ENCODE measurements around the gene ADK. TPM values are rescaled to one million over a fixed set of nuclear protein-coding genes. Genes with fewer than 3 reads are reported as not detected.
A peak's percentile ranks its signal among the peaks of the same experiment; 100 is the strongest.

The ADK gene
- total RNA-seq, 1 donor, result 57.9 TPM

GRCh38 chr10:74610299-74610698, 459.3 kb downstream of the ADK start:
- no peak for TF ChIP-seq CTCF (IDR thresholded peaks at IDR 0.05; ENCODE audit: insufficient read depth, low read depth, low read length)
- no peak overlapping the region for H3K4me3 ChIP-seq (ENCODE audit: low read depth, low read length)
- DNase-seq (ENCODE audit: low read depth), result no peak

GRCh38 chr10:74612195-74612594, 461.2 kb downstream of the ADK start:
- DNase-seq (ENCODE audit: low read depth), result peak; percentile 18
- no peak overlapping the region for H3K4me3 ChIP-seq (ENCODE audit: low read depth, low read length)
- TF ChIP-seq CTCF (IDR thresholded peaks at IDR 0.05; ENCODE audit: insufficient read depth, low read depth, low read length), result no peak

- no peak for TF ChIP-seq CTCF (IDR thresholded peaks at IDR 0.05; ENCODE audit: insufficient read depth, low read depth, low read length)
- no peak overlapping the region for H3K4me3 ChIP-seq (ENCODE audit: low read depth, low read length)
- no peak for DNase-seq (ENCODE audit: low read depth)
Measured at GRCh38 chr10:74620626-74621025, 469.6 kb downstream of the ADK start.

GRCh38 chr10:74623786-74624185, 472.8 kb downstream of the ADK start:
- no peak overlapping the region for H3K4me3 ChIP-seq (ENCODE audit: low read depth, low read length)
- TF ChIP-seq CTCF (IDR thresholded peaks at IDR 0.05; ENCODE audit: insufficient read depth, low read depth, low read length), result no peak
- no peak for DNase-seq (ENCODE audit: low read depth)

- TF ChIP-seq CTCF (IDR thresholded peaks at IDR 0.05; ENCODE audit: insufficient read depth, low read depth, low read length), result no peak
- DNase-seq (ENCODE audit: low read depth), result no peak
- H3K4me3 ChIP-seq (ENCODE audit: low read depth, low read length), result no peak overlapping the region
Measured at GRCh38 chr10:74624501-74624900, 473.5 kb downstream of the ADK start.

GRCh38 chr10:74628136-74628535, 477.1 kb downstream of the ADK start:
- H3K4me3 ChIP-seq (ENCODE audit: low read depth, low read length), result no peak overlapping the region
- TF ChIP-seq CTCF (IDR thresholded peaks at IDR 0.05; ENCODE audit: insufficient read depth, low read depth, low read length), result no peak
- no peak for DNase-seq (ENCODE audit: low read depth)

- DNase-seq (ENCODE audit: low read depth), result no peak
- no peak overlapping the region for H3K4me3 ChIP-seq (ENCODE audit: low read depth, low read length)
- TF ChIP-seq CTCF (IDR thresholded peaks at IDR 0.05; ENCODE audit: insufficient read depth, low read depth, low read length), result no peak
Measured at GRCh38 chr10:74634995-74635536, 484.0 kb downstream of the ADK start.
